HepG2 (cell line): ENCODE measurements around the gene MTX1. TPM values are rescaled to one million over a fixed set of nuclear protein-coding genes. Genes with fewer than 3 reads are reported as not detected.
A peak's percentile ranks its signal among the peaks of the same experiment; 100 is the strongest.

Experiments used
- ATAC-seq: fragments of 200-7000 bp; cut with Tn5 transposase; 3 replicates; pipeline ENCODE4 v1.9.1; 2020; ENCODE audit warnings: mild to moderate bottlenecking, moderate library complexity
- BruUV-seq: library from RNA; stranded (reverse); fragments of 400-500 nt; replicated peaks from 2 replicates; lab custom pipeline; 2021; lab: Mats Ljungman, UMichigan
- CTCF ChIA-PET: fragments of 300-600 bp; formaldehyde crosslinking; extraction: SDS; loops from one replicate; lab custom pipeline; 2021; ENCODE audit warnings: low total read pairs, inconsistent platforms, low intra/inter-chr PET ratio; lab: Yijun Ruan, JAX
- POLR2A ChIA-PET: fragments of 350-600 bp; sonication (Branson Sonifier 250); formaldehyde crosslinking; loops from one replicate; lab custom pipeline; 2020; ENCODE audit warnings: antibody characterized with exemption, inconsistent platforms; lab: Yijun Ruan, JAX
- DNase-seq: peaks from one replicate; pipeline ENCODE4 v3.0.0-alpha.2; 2015; ENCODE audit warnings: low spot score
- FAIRE-seq: peaks from 3 replicates; lab custom pipeline; 2011; peaks lifted over from hg19 to GRCh38; lab: Jason Lieb, UNC
- H2AFZ ChIP-seq: one replicate; pipeline ENCODE4 v1.6.1; 2011; ENCODE audit warnings: low read length, inconsistent platforms
- H3K27ac ChIP-seq: fragments of 300-600 bp; 3 replicates; pipeline ENCODE4 v1.8.0; 2011; ENCODE audit warnings: mixed run types, mild to moderate bottlenecking, mixed read lengths, low read length, inconsistent platforms; ENCODE audit not compliant: insufficient read depth; ENCODE audit errors: extremely low read length
- H3K27me3 ChIP-seq, 2 experiments: fragments of 200-600 bp in 1 of 2; 2 replicates in 1 of 2; 3 replicates in 1 of 2; pipeline versions ENCODE4 v1.6.0 to v1.8.0; 2011; ENCODE audit warnings: low read length in 2 of 2, mild to moderate bottlenecking in 2 of 2, moderate library complexity in 2 of 2, inconsistent platforms in 1 of 2; ENCODE audit not compliant: insufficient read depth in 2 of 2, control insufficient read depth in 1 of 2
- H3K36me3 ChIP-seq, 2 experiments: fragments of 200-600 bp in 1 of 2; replicated peaks in 1 of 2; 2 replicates in 1 of 2; 3 replicates in 1 of 2; pipeline versions ENCODE4 v1.5.1 to v1.8.0; 2011; ENCODE audit warnings: low read length in 2 of 2, inconsistent platforms in 1 of 2; ENCODE audit not compliant: insufficient read depth in 2 of 2, control insufficient read depth in 1 of 2
- H3K4me1 ChIP-seq: 2 replicates; pipeline ENCODE4 v1.5.1; 2012; ENCODE audit warnings: low read length, inconsistent platforms; ENCODE audit not compliant: insufficient read depth
- H3K4me2 ChIP-seq: 2 replicates; pipeline ENCODE4 v1.6.0; 2011; ENCODE audit warnings: low read depth, low read length, inconsistent platforms
- H3K4me3 ChIP-seq, 3 experiments: fragments of 200-600 bp in 1 of 3; sonication (generic), shearing (Covaris generic) in 1 of 3; replicated peaks in 1 of 3; 2 replicates each; pipeline ENCODE4 v1.5.1; 2011 to 2016; ENCODE audit warnings: low read length in 3 of 3, inconsistent platforms in 2 of 3, low read depth in 2 of 3, mild to moderate bottlenecking in 2 of 3, control low read depth in 1 of 3, mixed read lengths in 1 of 3; ENCODE audit not compliant: insufficient read depth in 1 of 3
- H3K79me2 ChIP-seq: one replicate; pipeline ENCODE4 v1.6.1; 2011; ENCODE audit warnings: low read length, inconsistent platforms; ENCODE audit not compliant: insufficient read depth
- H3K9ac ChIP-seq: 2 replicates; pipeline ENCODE4 v1.6.0; 2011; ENCODE audit warnings: mild to moderate bottlenecking, low read depth, low read length, inconsistent platforms; ENCODE audit not compliant: insufficient read depth
- H3K9me3 ChIP-seq: 2 replicates; pipeline ENCODE4 v1.5.1; 2012; ENCODE audit warnings: mild to moderate bottlenecking, low read length
- H4K20me1 ChIP-seq: 2 replicates; pipeline ENCODE4 v1.6.0; 2011; ENCODE audit warnings: inconsistent platforms, mild to moderate bottlenecking, low read length, moderate library complexity; ENCODE audit not compliant: insufficient read depth
- ELF1 ChIP-seq: sonication (generic); formaldehyde crosslinking; IDR thresholded peaks from 2 replicates; pipeline ENCODE4 v1.4.0; 2020; ENCODE audit warnings: missing genetic modification reagents
- FOXK2 ChIP-seq: fragments of 450-650 bp; IDR thresholded peaks from 2 replicates; pipeline ENCODE4 v1.6.1; 2016
- FOXO1 ChIP-seq: sonication (generic); formaldehyde crosslinking; IDR thresholded peaks from 2 replicates; pipeline ENCODE4 v1.4.0; 2020; ENCODE audit warnings: missing genetic modification reagents
- GATAD1 ChIP-seq: IDR thresholded peaks from 2 replicates; pipeline ENCODE4 v1.6.1; 2016; ENCODE audit warnings: missing genetic modification reagents, missing compliant biosample characterization
- HCFC1 ChIP-seq: fragments of 150-350 bp; IDR thresholded peaks from 2 replicates; pipeline ENCODE4 v1.6.1; 2014; ENCODE audit warnings: low read depth, low read length
- HNF4A ChIP-seq: sonication (generic); formaldehyde crosslinking; IDR thresholded peaks from 2 replicates; pipeline ENCODE4 v1.4.0; 2020; ENCODE audit warnings: missing genetic modification reagents
- HOXA3 ChIP-seq: sonication (generic); formaldehyde crosslinking; IDR thresholded peaks from 2 replicates; pipeline ENCODE4 v1.5.0; 2020; ENCODE audit warnings: missing genetic modification reagents
- IKZF4 ChIP-seq: sonication (generic); formaldehyde crosslinking; IDR thresholded peaks from 2 replicates; pipeline ENCODE4 v1.5.1; 2020; ENCODE audit warnings: borderline replicate concordance, mild to moderate bottlenecking, low read depth, missing genetic modification reagents; ENCODE audit errors: not compliant biosample characterization
- KAT8 ChIP-seq: IDR thresholded peaks from 2 replicates; pipeline ENCODE4 v1.6.1; 2016; ENCODE audit warnings: missing genetic modification reagents, missing compliant biosample characterization
- PHF20 ChIP-seq: sonication (generic); formaldehyde crosslinking; IDR thresholded peaks from 2 replicates; pipeline ENCODE4 v1.5.0; 2020; ENCODE audit warnings: mild to moderate bottlenecking, missing genetic modification reagents
- RAD51 ChIP-seq: fragments of 450-650 bp; IDR thresholded peaks from 2 replicates; pipeline ENCODE4 v1.6.1; 2016; ENCODE audit warnings: borderline replicate concordance
- SAP130 ChIP-seq: IDR thresholded peaks from 2 replicates; pipeline ENCODE4 v1.6.1; 2016; ENCODE audit warnings: low read depth
- SP140L ChIP-seq: sonication (generic); formaldehyde crosslinking; IDR thresholded peaks from 2 replicates; pipeline ENCODE4 v1.4.0; 2020; ENCODE audit warnings: missing genetic modification reagents, borderline replicate concordance
- SPEN ChIP-seq: sonication (generic); formaldehyde crosslinking; IDR thresholded peaks from 2 replicates; pipeline ENCODE4 v1.5.1; 2020; ENCODE audit warnings: low read depth, mild to moderate bottlenecking, missing genetic modification reagents
- YY1 ChIP-seq: IDR thresholded peaks from 2 replicates; pipeline ENCODE4 v1.6.1; 2011; ENCODE audit warnings: low read length, low read depth, moderate library complexity, mild to moderate bottlenecking; ENCODE audit not compliant: insufficient read depth, insufficient replicate concordance
- ZFAT ChIP-seq: sonication (generic); formaldehyde crosslinking; conservative IDR thresholded peaks from 2 replicates; pipeline ENCODE4 v1.8.1; 2023; ENCODE audit warnings: missing genetic modification reagents, inconsistent platforms
- ZNF30 ChIP-seq: sonication (generic); formaldehyde crosslinking; IDR thresholded peaks from 2 replicates; pipeline ENCODE4 v1.5.0; 2020; ENCODE audit warnings: mild to moderate bottlenecking, missing genetic modification reagents
- ZNF616 ChIP-seq: sonication (generic); formaldehyde crosslinking; IDR thresholded peaks from 2 replicates; pipeline ENCODE4 v1.5.0; 2020; ENCODE audit warnings: low read depth, mild to moderate bottlenecking, missing genetic modification reagents
- ZNF839 ChIP-seq: sonication (generic); formaldehyde crosslinking; IDR thresholded peaks from 2 replicates; pipeline ENCODE4 v1.4.0; 2020; ENCODE audit warnings: missing genetic modification reagents, mild to moderate bottlenecking, borderline replicate concordance
- WGBS: methylation state at CpG from one replicate; pipeline ENCODE4 v1.1.6; 2017; ENCODE audit warnings: low lambda C conversion rate; 5-methylcytosine and 5-hydroxymethylcytosine counted together
- in situ Hi-C: cut with HindIII; loops from 2 replicates; pipeline ENCODE4 v1.10.0; 2017; ENCODE audit warnings: low pct_unique_long_range_greater_than_20kb; ENCODE audit not compliant: extremely low pct_ligation_motif_present
- intact Hi-C: fragments of 100-400 bp; cut with micrococcal nuclease; formaldehyde crosslinking; loops from one replicate; pipeline ENCODE4 v1.10.0; 2022; ENCODE audit not compliant: unreplicated experiment
- polyA plus RNA-seq, 8 experiments: library from polyadenylated mRNA; depleted of rRNA in 3 of 8; stranded (reverse) in 7 of 8; unstranded in 1 of 8; fragments of >200 nt; fragmentation: Illumina TruSeq in 4 of 8; extraction: Trizol in 4 of 8; gene quantifications; 2 replicates each; pipeline versions ENCODE4 v1.2.1 to v1.2.3, GENCODE V29; 2011 to 2016; ENCODE audit warnings: low read depth in 4 of 8, missing spikeins in 1 of 8, mixed read lengths in 1 of 8; ENCODE audit not compliant: insufficient read depth in 1 of 8
- total RNA-seq, 5 experiments: library from RNA; depleted of rRNA; stranded (reverse); fragments of >200 nt; fragmentation: Illumina TruSeq; extraction: Trizol; gene quantifications; 2 replicates each; pipeline ENCODE4 v1.2.3, GENCODE V29; 2016; ENCODE audit warnings: low read depth in 1 of 5
- TF ChIP-seq, protein P1 (sequence below), 2 experiments: sonication (generic) in 1 of 2; formaldehyde crosslinking in 1 of 2; IDR thresholded peaks; 2 replicates each; pipeline versions ENCODE4 v1.5.1 to v1.6.1; 2011 to 2020; ENCODE audit warnings: borderline replicate concordance in 1 of 2, low read depth in 1 of 2, low read length in 1 of 2, mild to moderate bottlenecking in 1 of 2, missing genetic modification reagents in 1 of 2, moderate library complexity in 1 of 2
- TF ChIP-seq, protein P2 (sequence below): sonication (generic); formaldehyde crosslinking; IDR thresholded peaks from 2 replicates; pipeline ENCODE4 v1.5.1; 2020; ENCODE audit warnings: missing genetic modification reagents, mild to moderate bottlenecking, borderline replicate concordance

The MTX1 gene
- total and polyA plus RNA-seq, 2 of the 13 experiments (the other 11 are each of a cell fraction or from before 2014, with no cell fraction given) = 64.5 to 72.6 TPM

DNA sequence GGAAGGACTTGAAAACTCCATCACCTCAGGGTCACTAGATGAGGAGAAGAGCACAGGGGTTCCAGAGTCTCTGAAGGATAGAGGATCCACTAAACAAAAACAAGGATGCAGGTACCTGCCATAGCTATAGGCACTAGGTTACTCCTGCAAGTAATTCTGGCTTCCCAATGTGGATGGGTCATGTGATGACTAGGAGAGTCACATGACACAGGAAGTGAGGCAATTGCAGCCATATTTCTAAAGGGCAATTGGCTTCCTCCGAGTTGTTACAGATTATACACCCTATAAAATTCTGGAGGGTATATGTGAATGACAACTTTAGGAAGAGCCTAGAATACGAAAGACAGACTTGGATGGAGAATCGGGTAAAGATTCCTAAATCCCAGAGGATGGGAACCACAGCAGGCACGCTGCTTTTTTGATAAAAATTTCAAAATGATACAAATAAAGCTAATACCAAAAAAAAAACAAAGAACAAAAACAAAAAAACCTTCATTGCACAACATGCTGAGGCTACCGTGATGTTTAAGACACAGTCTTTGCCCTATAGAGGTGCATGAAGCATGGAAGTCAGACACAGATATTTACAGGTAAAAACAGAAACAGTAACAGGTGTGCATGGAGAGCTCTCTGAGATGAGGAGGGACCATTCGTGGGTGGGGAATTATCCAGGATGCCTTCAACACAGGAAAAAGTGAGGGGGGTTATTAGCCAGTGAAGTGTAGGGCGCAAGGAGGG, 10.5 kb downstream of the MTX1 start:
- in situ Hi-C loops = no loop called here
- no peak overlapping the region for H2AFZ ChIP-seq
- no peaks in the 10 kb centered on the region for H3K9me3 ChIP-seq
- H3K9ac ChIP-seq = no peak overlapping the region
- DNase-seq (no peak), ATAC-seq (no peak), FAIRE-seq (peak; percentile 32)
- H3K27me3 ChIP-seq = no peaks in the 10 kb centered on the region
- H3K4me2 ChIP-seq = no peak overlapping the region
- no peak overlapping the region for H3K4me3 ChIP-seq
- BruUV-seq = no TSS peak
- no peaks in the 10 kb centered on the region for H4K20me1 ChIP-seq
- intact Hi-C loops = no loop called here
- TF ChIP-seq SP140L (CRISPR knock-in tag) (no peak), ZNF616 (no peak), ZNF30 (no peak), YY1 (peak; percentile 89), FOXO1 (CRISPR knock-in tag) (no peak), HOXA3 (CRISPR knock-in tag) (peak; percentile 20; the same call in 1 of the 2 replicates), ZFAT (CRISPR knock-in tag) (no peak), SPEN (CRISPR knock-in tag) (no peak), ZNF839 (CRISPR knock-in tag) (no peak), HNF4A (CRISPR knock-in tag) (no peak), PHF20 (CRISPR knock-in tag) (peak; percentile 67; the same call in 1 of the 2 replicates), ELF1 (CRISPR knock-in tag) (peak; percentile 34; the same call in 1 of the 2 replicates), HCFC1 (peak; percentile 27; the same call in 1 of the 2 replicates), KAT8 (peak; percentile 82), FOXK2 (no peak), SAP130 (CRISPR knock-in tag) (peak; percentile 51; the same call in 1 of the 2 replicates), IKZF4 (CRISPR knock-in tag) (no peak), RAD51 (peak; percentile 89), GATAD1 (peak; percentile 40; the same call in 1 of the 2 replicates)
- TF ChIP-seq, protein P1, sequence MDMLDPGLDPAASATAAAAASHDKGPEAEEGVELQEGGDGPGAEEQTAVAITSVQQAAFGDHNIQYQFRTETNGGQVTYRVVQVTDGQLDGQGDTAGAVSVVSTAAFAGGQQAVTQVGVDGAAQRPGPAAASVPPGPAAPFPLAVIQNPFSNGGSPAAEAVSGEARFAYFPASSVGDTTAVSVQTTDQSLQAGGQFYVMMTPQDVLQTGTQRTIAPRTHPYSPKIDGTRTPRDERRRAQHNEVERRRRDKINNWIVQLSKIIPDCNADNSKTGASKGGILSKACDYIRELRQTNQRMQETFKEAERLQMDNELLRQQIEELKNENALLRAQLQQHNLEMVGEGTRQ (IDR thresholded peaks at IDR 0.05; ENCODE audit: low read depth, low read length) = peak; percentile 94
- TF ChIP-seq, protein P1 (CRISPR knock-in tag; IDR thresholded peaks at IDR 0.05; ENCODE audit: borderline replicate concordance) = peak; percentile 84; the same call in 1 of the 2 replicates
- TF ChIP-seq, protein P2, sequence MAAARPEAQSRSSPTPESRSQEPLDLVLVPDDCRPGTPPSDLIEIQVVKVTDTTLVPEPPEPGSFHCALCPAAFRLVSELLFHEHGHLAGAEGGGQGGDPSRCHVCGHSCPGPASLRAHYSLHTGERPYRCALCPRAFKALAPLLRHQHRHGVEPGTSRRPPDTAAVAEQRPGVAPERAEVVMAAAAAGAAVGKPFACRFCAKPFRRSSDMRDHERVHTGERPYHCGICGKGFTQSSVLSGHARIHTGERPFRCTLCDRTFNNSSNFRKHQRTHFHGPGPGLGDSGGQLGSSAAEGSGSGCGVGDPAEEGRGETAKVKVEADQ (CRISPR knock-in tag) = no peak
- H3K27ac ChIP-seq = no peak overlapping the region
- H3K4me1 ChIP-seq = peaks cover 7% of the 10 kb centered on the region; the same call in 1 of the 2 replicates
- WGBS = 74% methylated on average over 7 of the region's 7 CpGs
- ChIA-PET POLR2A (no interaction called here), CTCF (no interaction called here)
- H3K79me2 ChIP-seq = no peaks in the 10 kb centered on the region
- no peaks in the 10 kb centered on the region for H3K36me3 ChIP-seq
